ENCODE results near the gene FAM210A.

DNA sequence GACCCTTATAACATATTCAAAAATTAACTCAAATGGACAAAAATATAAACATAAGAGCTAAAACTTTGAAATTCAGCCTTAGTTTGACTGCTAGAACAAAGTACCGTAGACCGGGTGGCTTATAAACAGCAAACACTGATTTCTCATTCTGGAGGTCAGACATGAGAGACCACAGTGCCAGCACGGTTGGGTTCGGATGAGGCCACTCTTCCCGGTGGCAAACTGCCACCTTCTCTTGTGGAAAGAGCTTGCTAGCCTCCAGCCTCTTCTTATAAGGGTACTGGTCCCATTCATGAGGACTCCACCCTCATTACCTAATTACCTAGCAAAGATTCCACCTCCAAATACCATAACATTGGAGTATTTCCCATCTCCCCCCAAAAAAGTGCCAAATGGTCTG lies 91.3 kb downstream of the FAM210A start:
- TF ChIP-seq, protein P1, sequence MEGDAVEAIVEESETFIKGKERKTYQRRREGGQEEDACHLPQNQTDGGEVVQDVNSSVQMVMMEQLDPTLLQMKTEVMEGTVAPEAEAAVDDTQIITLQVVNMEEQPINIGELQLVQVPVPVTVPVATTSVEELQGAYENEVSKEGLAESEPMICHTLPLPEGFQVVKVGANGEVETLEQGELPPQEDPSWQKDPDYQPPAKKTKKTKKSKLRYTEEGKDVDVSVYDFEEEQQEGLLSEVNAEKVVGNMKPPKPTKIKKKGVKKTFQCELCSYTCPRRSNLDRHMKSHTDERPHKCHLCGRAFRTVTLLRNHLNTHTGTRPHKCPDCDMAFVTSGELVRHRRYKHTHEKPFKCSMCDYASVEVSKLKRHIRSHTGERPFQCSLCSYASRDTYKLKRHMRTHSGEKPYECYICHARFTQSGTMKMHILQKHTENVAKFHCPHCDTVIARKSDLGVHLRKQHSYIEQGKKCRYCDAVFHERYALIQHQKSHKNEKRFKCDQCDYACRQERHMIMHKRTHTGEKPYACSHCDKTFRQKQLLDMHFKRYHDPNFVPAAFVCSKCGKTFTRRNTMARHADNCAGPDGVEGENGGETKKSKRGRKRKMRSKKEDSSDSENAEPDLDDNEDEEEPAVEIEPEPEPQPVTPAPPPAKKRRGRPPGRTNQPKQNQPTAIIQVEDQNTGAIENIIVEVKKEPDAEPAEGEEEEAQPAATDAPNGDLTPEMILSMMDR (IDR thresholded peaks at IDR 0.05): no peak
- TF ChIP-seq HOXB13 (CRISPR knock-in tag; IDR thresholded peaks at IDR 0.05; ENCODE audit: low read depth) (no peak), NR3C1 (IDR thresholded peaks at IDR 0.05) (no peak), POLR2A (IDR thresholded peaks at IDR 0.05; ENCODE audit: low read length) (no peak), PHF8 (IDR thresholded peaks at IDR 0.05; ENCODE audit: borderline replicate concordance, low read depth) (no peak)
